ENCODE data around the gene ILK. TPM values are rescaled to one million over a fixed set of nuclear protein-coding genes. Genes with fewer than 3 reads are reported as not detected.
A peak's percentile ranks its signal among the peaks of the same experiment; 100 is the strongest.

Gene ILK
- total and polyA plus RNA-seq, 2 donors (not counting 3 experiments of a cell fraction or from before 2014, with no cell fraction given): 221 to 296 TPM

- peaks cover 36 to 45% of the 10 kb centered on the region in 2 experiments for H3K36me3 ChIP-seq (ENCODE audit: control insufficient read depth in 2 of 2, extremely low read depth in 1 of 2, insufficient read depth in 2 of 2, low read length in 2 of 2)
- H3K4me3 ChIP-seq (replicated peaks in 1 of 3; ENCODE audit: insufficient read depth in 1 of 3, low read depth in 1 of 3, low read length in 3 of 3): peak within 1 kb of the TSS; percentile 28 to 72 (median 71)
- BruUV-seq (replicated peaks): TSS peak; percentile 81
- H3K79me2 ChIP-seq (ENCODE audit: control insufficient read depth, insufficient read depth, low read length): peaks cover 33% of the 10 kb centered on the region
- H3K4me1 ChIP-seq (ENCODE audit: control insufficient read depth, extremely low read depth, insufficient read depth, low read length): peaks cover 57% of the 10 kb centered on the region
- H2AFZ ChIP-seq (ENCODE audit: low read depth, low read length): peak within 1 kb of the TSS; percentile 12
- H3K27ac ChIP-seq (ENCODE audit: insufficient read depth, low read depth, low read length): peak within 1 kb of the TSS; percentile 89
- peak within 1 kb of the TSS; percentile 84 for H3K4me2 ChIP-seq (ENCODE audit: insufficient read depth, low read length)
- ChIA-PET POLR2A (interaction anchor here (1.1 to 2.0 kb wide), 3 partner anchors 42 to 71 kb away, joined by 3 to 14 read pairs (median 4); partner anchors contain the start of gene MRPL17), CTCF (interaction anchor here (0.9 to 4.5 kb wide), 17 partner anchors 8 to 233 kb away, joined by 3 to 43 read pairs (median 4); partner anchors contain the start of gene MRPL17)
- FAIRE-seq (peak; percentile 90), DNase-seq (ENCODE audit: low read depth, low spot score) (peak; percentile 97)
- H3K9me1 ChIP-seq (replicated peaks; ENCODE audit: control insufficient read depth, extremely low read depth, insufficient read depth, low read length): no peaks in the 10 kb centered on the region
- no peaks in the 10 kb centered on the region for H3K9me3 ChIP-seq (replicated peaks; ENCODE audit: control insufficient read depth, insufficient read depth, low read length)
- TF ChIP-seq MYC (IDR thresholded peaks at IDR 0.05; ENCODE audit: low read depth, low read length) (no peak), EZH2 (IDR thresholded peaks at IDR 0.05; ENCODE audit: borderline replicate concordance, low read depth, low read length, severe bottlenecking) (no peak), POLR2AphosphoS5 (IDR thresholded peaks at IDR 0.05; ENCODE audit: insufficient read depth, low read depth, low read length) (peak; percentile 96), FOS (IDR thresholded peaks at IDR 0.05; ENCODE audit: borderline replicate concordance, insufficient read depth, low read length) (peak; percentile 38), POLR2A (IDR thresholded peaks at IDR 0.05; ENCODE audit: low read depth, low read length) (peak; percentile 92), JUN (IDR thresholded peaks at IDR 0.05; ENCODE audit: borderline replicate concordance, insufficient read depth, insufficient read length, low read depth) (peak; percentile 10), GATA2 (IDR thresholded peaks at IDR 0.05; ENCODE audit: insufficient read depth, insufficient read length, low read depth, low read length) (no peak)
- TF ChIP-seq, protein P1, sequence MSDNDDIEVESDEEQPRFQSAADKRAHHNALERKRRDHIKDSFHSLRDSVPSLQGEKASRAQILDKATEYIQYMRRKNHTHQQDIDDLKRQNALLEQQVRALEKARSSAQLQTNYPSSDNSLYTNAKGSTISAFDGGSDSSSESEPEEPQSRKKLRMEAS (IDR thresholded peaks at IDR 0.05; ENCODE audit: insufficient read depth, insufficient read length): peak; percentile 76
- TF ChIP-seq, protein P2, sequence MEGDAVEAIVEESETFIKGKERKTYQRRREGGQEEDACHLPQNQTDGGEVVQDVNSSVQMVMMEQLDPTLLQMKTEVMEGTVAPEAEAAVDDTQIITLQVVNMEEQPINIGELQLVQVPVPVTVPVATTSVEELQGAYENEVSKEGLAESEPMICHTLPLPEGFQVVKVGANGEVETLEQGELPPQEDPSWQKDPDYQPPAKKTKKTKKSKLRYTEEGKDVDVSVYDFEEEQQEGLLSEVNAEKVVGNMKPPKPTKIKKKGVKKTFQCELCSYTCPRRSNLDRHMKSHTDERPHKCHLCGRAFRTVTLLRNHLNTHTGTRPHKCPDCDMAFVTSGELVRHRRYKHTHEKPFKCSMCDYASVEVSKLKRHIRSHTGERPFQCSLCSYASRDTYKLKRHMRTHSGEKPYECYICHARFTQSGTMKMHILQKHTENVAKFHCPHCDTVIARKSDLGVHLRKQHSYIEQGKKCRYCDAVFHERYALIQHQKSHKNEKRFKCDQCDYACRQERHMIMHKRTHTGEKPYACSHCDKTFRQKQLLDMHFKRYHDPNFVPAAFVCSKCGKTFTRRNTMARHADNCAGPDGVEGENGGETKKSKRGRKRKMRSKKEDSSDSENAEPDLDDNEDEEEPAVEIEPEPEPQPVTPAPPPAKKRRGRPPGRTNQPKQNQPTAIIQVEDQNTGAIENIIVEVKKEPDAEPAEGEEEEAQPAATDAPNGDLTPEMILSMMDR (IDR thresholded peaks at IDR 0.05; ENCODE audit: extremely low read depth in 1 of 2, insufficient read depth in 1 of 2, low read depth in 1 of 2, low read length in 2 of 2): peak; percentile 41 to 49
- dilution Hi-C loops (cut with MboI; ENCODE audit: extremely low pct_ligation_motif_present, low sequenced_read_pairs): no loop called here
- intact Hi-C loops (cut with micrococcal nuclease): loop anchor here (1.0 kb wide), 5 partner anchors 9 to 131 kb away; partner anchors contain the start of genes ARFIP2, ILK, MRPL17 and RRP8
- H3K9ac ChIP-seq (replicated peaks; ENCODE audit: extremely low read depth, insufficient read depth, low read length): peak within 1 kb of the TSS; percentile 85
- H4K20me1 ChIP-seq (replicated peaks; ENCODE audit: control insufficient read depth, extremely low read depth, insufficient read depth, low read length): no peaks in the 10 kb centered on the region
- no peaks in the 10 kb centered on the region for H3K27me3 ChIP-seq (ENCODE audit: control insufficient read depth in 2 of 2, insufficient read depth in 2 of 2, low read length in 2 of 2)
These were observed 8.9 kb downstream of the ILK start, which contains the start of gene TAF10 for GRCh38 chr11:6612213-6613041. Gene TAF10, minus strand, starts transcription at chr11:6612216. Its CDS starts 27 bp downstream, at chr11:6612189.

Measured in endothelial cell of umbilical vein (primary cell).